DMS114 treated with DMSO at 0.1 percent for 48 hours (cell line): ENCODE data around the gene EYS.

Experiments used
- DNase-seq: peaks from one replicate; lab custom pipeline; 2025; ENCODE audit not compliant: unreplicated experiment; lab: John Stamatoyannopoulos, UW

EYS gene

GRCh38 chr6:65248101-65248610, 458.9 kb downstream of the EYS start:
- no peak for DNase-seq

- DNase-seq = no peak
These were observed 475.4 kb downstream of the EYS start for GRCh38 chr6:65231616-65232015.

- no peak for DNase-seq
These were observed 477.2 kb downstream of the EYS start for GRCh38 chr6:65229825-65230224.

- no peak for DNase-seq
These were observed 485.9 kb downstream of the EYS start for GRCh38 chr6:65221153-65221552.

GRCh38 chr6:65202738-65203137, 504.3 kb downstream of the EYS start:
- DNase-seq = no peak

- DNase-seq = no peak
These were observed 507.3 kb downstream of the EYS start for GRCh38 chr6:65199683-65200082.

GRCh38 chr6:65199121-65199520, 507.9 kb downstream of the EYS start:
- DNase-seq = no peak

- no peak for DNase-seq
These were observed 515.6 kb downstream of the EYS start for GRCh38 chr6:65191471-65191870.

- DNase-seq = no peak
These were observed 517.7 kb downstream of the EYS start for GRCh38 chr6:65189236-65189881.

GRCh38 chr6:65186826-65187225, 520.2 kb downstream of the EYS start:
- DNase-seq = no peak

GRCh38 chr6:65182681-65183080, 524.3 kb downstream of the EYS start:
- DNase-seq = no peak

GRCh38 chr6:65170273-65170672, 536.8 kb downstream of the EYS start:
- no peak for DNase-seq

- no peak for DNase-seq
These were observed 545.4 kb downstream of the EYS start for GRCh38 chr6:65161661-65162060.

GRCh38 chr6:65157025-65157424, 550.0 kb downstream of the EYS start:
- no peak for DNase-seq

GRCh38 chr6:65155083-65155482, 551.9 kb downstream of the EYS start:
- DNase-seq = no peak

GRCh38 chr6:65149841-65150240, 557.2 kb downstream of the EYS start:
- no peak for DNase-seq

- no peak for DNase-seq
These were observed 558.2 kb downstream of the EYS start for GRCh38 chr6:65148839-65149238.

- no peak for DNase-seq
These were observed 571.5 kb downstream of the EYS start for GRCh38 chr6:65135567-65135966.

GRCh38 chr6:65126667-65127066, 580.4 kb downstream of the EYS start:
- no peak for DNase-seq

GRCh38 chr6:65123521-65123920, 583.5 kb downstream of the EYS start:
- DNase-seq = no peak

GRCh38 chr6:65117817-65118409, 589.1 kb downstream of the EYS start:
- no peak for DNase-seq

- DNase-seq = no peak
These were observed 590.7 kb downstream of the EYS start for GRCh38 chr6:65116326-65116725.

- no peak for DNase-seq
These were observed 593.4 kb downstream of the EYS start for GRCh38 chr6:65113581-65113980.
